AG10803 (cell line): ENCODE measurements around the gene SLC8A3.

Experiments used
- DNase-seq: peaks from one replicate; pipeline ENCODE4 v3.0.0; 2010; ENCODE audit warnings: low read depth
- H3K4me3 ChIP-seq: 2 replicates; pipeline ENCODE4 v1.5.1; 2011; ENCODE audit warnings: mild to moderate bottlenecking, low read length, control low read depth
- CTCF ChIP-seq: conservative IDR thresholded peaks from 2 replicates; pipeline ENCODE4 v1.5.1; 2011; ENCODE audit warnings: mild to moderate bottlenecking, low read length, control low read depth, inconsistent platforms

Gene SLC8A3

GRCh38 chr14:70171726-70172125, 17.0 kb downstream of the SLC8A3 start:
- H3K4me3 ChIP-seq = no peak overlapping the region
- TF ChIP-seq CTCF = no peak
- DNase-seq = no peak

GRCh38 chr14:70170976-70171375, 17.8 kb downstream of the SLC8A3 start:
- no peak overlapping the region for H3K4me3 ChIP-seq
- no peak for DNase-seq
- no peak for TF ChIP-seq CTCF

GRCh38 chr14:70168406-70168805, 20.3 kb downstream of the SLC8A3 start:
- no peak overlapping the region for H3K4me3 ChIP-seq
- DNase-seq = no peak
- no peak for TF ChIP-seq CTCF

- no peak for TF ChIP-seq CTCF
- no peak for DNase-seq
- no peak overlapping the region for H3K4me3 ChIP-seq
These were observed 22.1 kb downstream of the SLC8A3 start for GRCh38 chr14:70166530-70167203.

GRCh38 chr14:70162358-70162757, 26.4 kb downstream of the SLC8A3 start:
- no peak for TF ChIP-seq CTCF
- no peak for DNase-seq
- H3K4me3 ChIP-seq = no peak overlapping the region

- H3K4me3 ChIP-seq = no peak overlapping the region
- TF ChIP-seq CTCF = no peak
- DNase-seq = no peak
These were observed 32.2 kb downstream of the SLC8A3 start for GRCh38 chr14:70156592-70156991.

GRCh38 chr14:70152704-70153103, 36.0 kb downstream of the SLC8A3 start:
- DNase-seq = no peak
- no peak overlapping the region for H3K4me3 ChIP-seq
- TF ChIP-seq CTCF = no peak
